HuH-7 (cell line): Measurements from ENCODE around the gene SHQ1.
"Not testable (repeated sequence)": the region's sequence is repeated elsewhere in the genome, so short reads cannot be mapped to it uniquely, and the experiment has no call there.

ENCODE experiments used
- DNase-seq: peaks from one replicate; pipeline ENCODE4 v3.0.0; 2011; ENCODE audit warnings: low spot score

SHQ1 gene

DNA sequence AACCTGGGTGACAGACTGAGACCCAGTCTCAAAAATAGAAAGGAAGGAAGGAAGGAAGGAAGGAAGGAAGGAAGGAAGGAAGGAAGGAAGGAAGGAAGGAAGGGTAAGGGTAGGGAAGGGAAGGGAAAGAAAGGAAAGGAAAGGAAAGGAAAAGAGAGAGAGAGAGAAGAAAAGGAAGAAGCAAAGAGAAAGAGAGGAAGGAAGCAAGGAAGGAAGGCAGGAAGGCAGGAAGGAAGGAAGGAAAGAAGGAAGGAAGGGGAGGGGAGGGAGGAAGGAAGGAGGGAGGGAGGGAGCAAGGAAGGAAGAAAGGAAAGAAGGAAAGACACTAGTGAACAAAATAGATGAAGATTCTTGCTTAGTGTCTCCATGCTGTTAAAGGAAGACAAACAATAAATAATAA is 129.1 kb downstream of the SHQ1 start:
- DNase-seq: no peak

DNA sequence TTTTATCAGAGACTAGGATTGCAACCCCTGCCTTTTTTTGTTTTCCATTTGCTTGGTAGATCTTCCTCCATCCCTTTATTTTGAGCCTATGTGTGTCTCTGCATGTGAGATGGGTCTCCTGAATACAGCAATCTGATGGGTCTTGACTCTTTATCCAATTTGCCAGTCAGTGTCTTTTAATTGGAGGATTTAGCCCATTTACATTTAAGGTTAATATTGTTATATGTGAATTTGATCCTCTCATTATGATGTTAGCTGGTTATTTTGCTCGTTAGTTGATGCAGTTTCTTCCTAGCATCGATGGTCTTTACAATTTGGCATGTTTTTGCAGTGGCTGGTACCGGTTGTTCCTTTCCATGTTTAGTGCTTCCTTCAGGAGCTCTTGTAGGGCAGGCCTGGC is 134.1 kb downstream of the SHQ1 start:
- DNase-seq: not testable (repeated sequence)

DNA sequence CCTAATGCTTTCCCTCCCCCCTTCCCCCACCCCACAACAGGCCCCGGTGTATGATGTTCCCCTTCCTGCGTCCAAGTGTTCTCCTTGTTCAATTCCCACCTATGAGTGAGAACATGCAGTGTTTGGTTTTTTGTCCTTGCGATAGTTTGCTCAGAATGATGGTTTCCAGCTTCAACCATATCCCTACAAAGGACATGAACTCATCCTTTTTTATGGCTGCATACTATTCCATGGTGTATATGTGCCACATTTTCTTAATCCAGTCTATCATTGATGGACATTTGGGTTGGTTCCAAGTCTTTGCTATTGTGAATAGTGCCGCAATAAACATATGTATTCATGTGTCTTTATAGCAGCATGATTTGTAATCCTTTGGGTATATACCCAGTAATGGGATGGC is 137.8 kb downstream of the SHQ1 start:
- DNase-seq: not testable (repeated sequence)

DNA sequence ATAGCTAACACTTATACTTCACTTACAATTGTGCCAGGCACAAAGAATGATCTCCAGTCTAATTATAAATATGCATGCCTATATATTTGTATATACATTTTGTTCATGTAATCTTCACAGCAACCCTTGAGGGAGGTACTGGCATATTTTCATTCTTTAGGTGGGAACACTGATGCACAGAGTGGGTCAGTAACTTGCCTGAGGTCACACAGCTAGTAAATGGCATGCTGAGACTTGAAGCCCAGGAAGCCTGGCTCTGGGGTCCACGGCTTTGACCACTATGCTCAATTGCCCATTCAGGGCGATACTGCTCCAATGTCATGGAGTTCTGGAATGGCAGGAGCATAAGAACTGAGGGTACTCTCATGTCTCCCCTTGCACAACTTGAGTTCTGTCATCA is 139.8 kb downstream of the SHQ1 start:
- DNase-seq: no peak

DNA sequence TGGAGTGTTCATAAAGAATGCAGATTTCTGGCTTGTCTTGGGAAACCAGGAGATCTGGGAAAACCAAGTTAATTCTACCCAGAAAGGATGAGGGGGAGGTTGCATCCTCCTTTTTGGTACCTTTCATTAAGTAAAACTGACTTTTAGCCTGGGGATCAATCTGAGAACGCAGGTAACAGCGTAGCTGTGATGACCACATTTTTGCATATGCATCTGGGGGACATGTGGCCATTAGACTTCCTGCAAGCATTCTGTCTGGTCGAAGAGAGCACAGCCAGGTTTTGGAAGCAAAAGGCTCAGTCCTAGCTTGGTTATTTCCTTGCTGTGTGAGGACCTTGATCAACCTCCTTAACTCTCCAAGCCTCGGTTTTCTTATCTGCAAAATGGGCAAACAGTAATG is 145.2 kb downstream of the SHQ1 start:
- DNase-seq: no peak

DNA sequence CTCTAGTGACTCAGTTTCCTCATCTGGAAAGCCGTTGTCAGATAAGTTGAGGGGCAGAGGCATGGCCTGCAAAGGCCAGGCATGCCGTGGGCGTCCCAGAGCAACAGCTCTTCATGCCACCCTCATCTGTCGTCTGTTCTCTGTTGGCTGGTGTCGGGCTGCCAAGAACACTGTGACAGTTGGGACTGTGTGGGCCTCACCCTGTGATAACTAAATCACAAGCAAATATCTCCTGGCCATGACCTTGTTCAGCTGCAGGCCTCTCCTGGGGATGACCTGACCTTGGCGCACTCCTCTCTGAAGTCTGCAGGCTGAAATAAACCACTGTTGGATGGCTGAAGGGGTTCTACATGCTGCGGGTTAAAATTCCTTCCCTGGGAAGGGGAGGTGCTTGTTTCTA is 145.9 kb downstream of the SHQ1 start:
- no peak for DNase-seq

DNA sequence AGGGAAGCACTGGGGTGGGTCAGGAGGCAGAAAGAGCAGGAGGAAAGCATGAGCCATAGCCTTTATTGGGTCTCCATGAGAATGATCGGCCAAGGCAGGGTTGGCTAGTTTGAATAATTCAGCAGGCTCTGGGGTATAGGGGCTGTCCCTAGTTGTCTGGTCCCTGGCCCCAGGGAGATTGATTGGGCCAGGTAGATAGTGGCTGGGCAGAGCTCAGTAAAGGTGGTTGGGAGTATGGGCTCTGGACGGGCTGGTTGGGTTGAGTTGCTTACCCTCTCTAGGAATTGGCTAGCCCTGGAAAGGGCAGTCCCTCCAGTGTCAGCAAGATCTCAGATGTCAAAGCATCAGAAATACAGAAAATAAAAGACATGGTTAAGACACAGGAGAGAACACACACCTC is 148.1 kb downstream of the SHQ1 start:
- DNase-seq: no peak

DNA sequence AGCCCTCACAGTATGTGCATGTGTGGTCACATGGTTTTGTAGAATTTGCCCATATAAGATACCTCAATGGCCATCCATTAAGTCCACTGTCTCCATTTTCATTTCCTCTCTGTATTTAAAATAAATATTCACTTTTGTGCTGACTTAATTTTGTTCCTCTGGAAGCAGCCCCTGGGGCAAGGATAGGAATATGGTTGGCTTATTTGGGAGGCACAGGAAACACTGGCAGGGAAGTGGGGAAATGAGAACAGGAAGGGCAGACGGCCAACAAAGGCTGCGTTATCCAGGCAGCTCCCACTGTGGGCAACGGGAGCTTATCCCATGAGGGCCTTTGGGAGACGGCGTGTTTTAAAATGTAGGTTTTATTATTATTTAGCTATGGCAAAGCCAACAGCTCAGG is 148.6 kb downstream of the SHQ1 start:
- DNase-seq: no peak
